ENCODE results near the gene ZNF22.

Gene ZNF22

DNA sequence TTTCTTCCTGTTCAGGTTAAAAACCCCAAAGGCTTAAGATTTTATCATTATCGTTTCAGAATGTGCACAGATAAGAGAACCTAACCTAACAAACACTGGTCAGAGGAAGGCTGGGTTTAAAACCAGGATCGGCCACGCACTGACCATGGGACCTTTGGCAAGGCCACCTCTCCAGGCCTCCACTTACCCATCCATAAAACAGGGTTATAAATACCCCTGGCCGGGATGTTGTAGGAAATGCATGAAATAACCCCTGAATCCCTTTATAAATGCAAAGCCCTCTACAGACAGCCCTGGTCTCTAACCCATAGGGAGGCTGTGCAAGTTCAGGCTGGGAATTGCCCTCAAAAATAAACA, 22.5 kb upstream of the ZNF22 start:
- no peak for ATAC-seq (ENCODE audit: low read depth)
- H3K27ac Mint-ChIP-seq = no peak overlapping the region
- H3K4me3 Mint-ChIP-seq = no peak overlapping the region
- H3K36me3 Mint-ChIP-seq = no peaks in the 10 kb centered on the region
- H3K9me3 Mint-ChIP-seq = no peaks in the 10 kb centered on the region
- H3K4me1 Mint-ChIP-seq = peaks cover 7% of the 10 kb centered on the region
- H3K27me3 Mint-ChIP-seq = peaks cover 5% of the 10 kb centered on the region
- no peak for DNase-seq (ENCODE audit: low spot score in 2 of 2)

DNA sequence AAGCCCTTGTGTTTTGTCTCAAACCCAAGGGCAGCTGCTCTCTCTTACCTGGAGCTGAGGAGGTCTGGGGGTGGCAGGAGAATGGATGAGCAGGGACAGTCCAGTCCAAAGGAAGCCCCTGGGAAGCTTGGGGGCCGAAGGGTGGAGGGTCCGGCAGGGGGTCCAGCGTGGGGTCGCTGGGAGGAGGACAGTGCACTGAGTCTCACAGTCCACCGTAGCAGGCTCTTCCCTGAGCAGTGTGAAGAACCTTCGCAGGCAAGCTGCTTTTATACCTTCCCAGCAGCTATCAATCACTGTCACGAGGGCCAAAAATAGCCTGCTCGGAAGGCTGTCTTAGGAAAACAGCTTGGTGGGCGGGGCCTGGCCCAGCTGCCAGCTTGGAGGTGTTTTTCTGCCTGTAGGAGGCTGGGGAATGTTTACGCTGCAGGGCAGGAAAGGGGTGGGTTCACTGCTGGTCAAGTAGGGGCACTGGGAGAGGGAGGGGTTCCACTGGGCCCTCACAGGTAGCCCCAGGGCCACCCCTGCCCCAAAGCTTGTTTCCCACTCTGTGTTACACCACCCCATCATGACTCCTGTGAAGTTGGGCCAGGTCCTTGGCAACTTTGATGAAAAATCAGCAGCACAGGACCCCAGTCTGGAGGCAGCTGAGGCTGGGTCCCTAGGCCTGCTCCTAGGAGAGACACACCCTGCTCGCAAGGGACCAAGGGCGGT, 22.0 kb upstream of the ZNF22 start, which contains the start of gene DEPP1:
Gene DEPP1, minus strand, starts transcription at position 240 of the 711 bp plus-strand sequence. CDS start 779 bp downstream, outside the sequence.
- Mint-ChIP-seq H3K4me1 (peaks cover 2% of the 10 kb centered on the region), H3K36me3 (no peaks in the 10 kb centered on the region), H3K27me3 (peaks cover 5% of the 10 kb centered on the region), H3K4me3 (no peak within 1 kb of the TSS), H3K27ac (no peak within 1 kb of the TSS), H3K9me3 (no peaks in the 10 kb centered on the region)
- no peak for ATAC-seq (ENCODE audit: low read depth)
- DNase-seq (ENCODE audit: low spot score in 2 of 2) = no peak

DNA sequence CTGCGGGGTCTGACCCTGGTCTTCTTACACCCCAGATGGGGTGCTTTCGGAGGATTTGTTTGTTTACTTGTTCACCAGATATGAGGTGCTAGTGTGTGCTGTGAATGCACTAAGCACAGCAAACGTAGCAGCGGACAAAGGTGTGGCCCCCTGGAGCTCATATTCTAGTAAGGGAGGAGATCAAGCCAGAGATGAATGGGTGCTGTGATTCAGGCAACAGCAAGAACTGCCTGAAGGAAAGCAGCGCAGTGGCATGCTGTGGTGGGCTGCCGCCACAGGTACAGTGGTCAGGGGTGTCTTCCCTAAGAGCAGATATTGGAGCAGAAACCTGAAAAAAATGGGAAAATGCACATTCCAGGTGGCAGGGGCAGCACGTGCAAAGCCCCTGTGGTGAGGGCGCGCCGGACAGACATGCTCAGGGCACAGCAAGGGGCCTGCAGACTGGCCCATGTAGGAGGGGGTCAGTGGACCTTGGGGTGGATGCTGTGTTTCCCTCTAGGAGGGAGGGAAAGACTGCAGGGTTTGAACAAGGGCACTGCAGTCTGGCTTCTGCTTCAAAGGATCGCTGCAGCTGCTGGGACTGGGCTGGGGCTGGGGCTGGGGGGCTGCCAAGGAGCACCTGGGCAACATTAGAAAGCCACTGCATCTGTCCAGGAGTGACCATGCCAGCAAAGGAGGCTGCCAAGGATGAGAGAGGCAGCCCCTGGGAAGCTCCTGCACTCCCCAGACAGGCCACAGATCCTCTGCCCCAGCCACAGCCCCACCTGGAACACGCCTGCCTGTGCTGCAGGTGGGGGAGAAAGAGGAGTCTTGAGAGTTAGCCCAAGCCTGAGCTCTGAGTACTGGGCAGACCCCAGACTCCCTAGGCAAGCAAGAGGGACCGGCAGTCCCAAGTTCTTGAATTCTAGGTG, 21.2 kb upstream of the ZNF22 start:
- Mint-ChIP-seq H3K4me1 (no peaks in the 10 kb centered on the region), H3K4me3 (no peak overlapping the region), H3K27me3 (peaks cover 5% of the 10 kb centered on the region), H3K9me3 (no peaks in the 10 kb centered on the region), H3K36me3 (no peaks in the 10 kb centered on the region), H3K27ac (no peak overlapping the region)
- ATAC-seq (ENCODE audit: low read depth) (no peak), DNase-seq (ENCODE audit: low spot score in 2 of 2) (no peak)

- ATAC-seq (ENCODE audit: low read depth) (no peak), DNase-seq (ENCODE audit: low spot score in 2 of 2) (no peak)
- Mint-ChIP-seq H3K4me1 (no peaks in the 10 kb centered on the region), H3K36me3 (no peaks in the 10 kb centered on the region), H3K27ac (no peak overlapping the region), H3K9me3 (no peaks in the 10 kb centered on the region), H3K4me3 (no peak overlapping the region), H3K27me3 (peaks cover 5% of the 10 kb centered on the region)
These were observed 20.2 kb upstream of the ZNF22 start for GRCh38 chr10:44980309-44981171.

DNA sequence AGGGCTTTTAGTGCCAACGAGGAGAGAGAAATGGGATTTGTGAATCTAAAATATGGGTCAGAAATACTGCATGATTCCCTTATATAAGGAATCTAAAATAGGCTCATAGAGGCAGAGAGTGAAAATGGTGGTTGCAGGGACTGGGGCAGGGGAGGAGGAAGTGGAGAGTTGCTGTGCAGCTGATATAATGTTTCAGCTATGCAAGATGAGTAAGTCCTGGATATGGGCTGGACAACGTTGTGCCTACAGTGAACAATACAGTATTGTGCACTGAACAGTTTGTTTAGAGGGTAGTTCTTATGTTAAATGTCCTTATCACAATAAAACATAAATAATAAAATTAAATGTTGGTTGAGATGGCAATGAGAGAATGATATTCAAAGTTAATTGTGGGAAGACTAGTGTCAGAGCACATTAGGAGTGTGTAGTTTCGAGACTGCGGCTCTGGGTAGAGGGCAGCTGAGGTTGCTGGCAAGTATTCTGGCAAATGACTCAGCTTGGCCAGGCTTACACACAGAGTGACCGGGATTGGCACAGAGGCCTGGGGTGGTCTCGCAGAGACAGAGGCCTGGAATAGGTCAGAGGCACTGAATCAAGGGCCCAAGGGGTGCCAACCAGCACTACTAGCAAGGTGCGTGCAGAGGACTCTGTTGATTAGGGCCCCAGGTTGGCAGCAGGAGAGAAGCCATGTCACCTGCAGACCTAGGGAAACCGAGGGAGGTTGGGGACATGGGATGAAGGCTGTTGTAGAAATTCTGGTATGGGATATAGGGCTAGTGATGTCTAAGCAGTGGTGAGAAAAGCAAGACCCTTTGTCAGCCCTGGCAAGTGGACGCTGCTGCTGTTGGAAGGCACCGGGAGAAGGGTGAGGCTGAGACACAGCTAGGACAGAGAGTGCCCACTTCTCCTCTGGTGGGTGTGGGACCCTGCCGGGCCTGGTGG, 19.3 kb upstream of the ZNF22 start:
- Mint-ChIP-seq H3K27me3 (peaks cover 5% of the 10 kb centered on the region), H3K4me1 (no peaks in the 10 kb centered on the region), H3K4me3 (no peak overlapping the region), H3K9me3 (no peaks in the 10 kb centered on the region), H3K27ac (no peak overlapping the region), H3K36me3 (no peaks in the 10 kb centered on the region)
- no peak for ATAC-seq (ENCODE audit: low read depth)
- DNase-seq (ENCODE audit: low spot score in 2 of 2) = no peak

DNA sequence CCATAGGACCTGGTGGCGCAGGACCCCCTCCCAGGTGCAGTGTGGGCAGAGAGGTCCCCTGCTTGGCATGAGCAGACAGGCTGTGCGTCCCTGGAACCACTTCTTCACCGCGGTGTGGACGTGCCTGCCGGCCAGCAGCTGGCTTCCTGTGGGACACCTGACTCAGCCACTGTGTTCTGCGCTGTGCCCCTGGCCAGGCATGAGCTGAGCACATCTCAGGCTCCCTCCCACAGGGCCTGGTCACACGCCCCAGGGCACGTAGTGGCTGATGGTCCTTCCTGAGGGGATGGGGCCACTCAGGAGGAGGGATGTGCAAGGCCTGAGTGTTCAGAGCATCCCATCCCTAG, 18.6 kb upstream of the ZNF22 start:
- Mint-ChIP-seq H3K27me3 (peaks cover 3% of the 10 kb centered on the region), H3K27ac (no peak overlapping the region), H3K4me3 (no peak overlapping the region), H3K4me1 (no peaks in the 10 kb centered on the region), H3K9me3 (no peaks in the 10 kb centered on the region), H3K36me3 (no peaks in the 10 kb centered on the region)
- no peak for ATAC-seq (ENCODE audit: low read depth)
- DNase-seq (ENCODE audit: low spot score in 2 of 2) = no peak

- Mint-ChIP-seq H3K36me3 (no peaks in the 10 kb centered on the region), H3K4me3 (no peak overlapping the region)
- ATAC-seq (ENCODE audit: low read depth) = no peak
These were observed 18.2 kb upstream of the ZNF22 start for GRCh38 chr10:44982496-44982895.

DNA sequence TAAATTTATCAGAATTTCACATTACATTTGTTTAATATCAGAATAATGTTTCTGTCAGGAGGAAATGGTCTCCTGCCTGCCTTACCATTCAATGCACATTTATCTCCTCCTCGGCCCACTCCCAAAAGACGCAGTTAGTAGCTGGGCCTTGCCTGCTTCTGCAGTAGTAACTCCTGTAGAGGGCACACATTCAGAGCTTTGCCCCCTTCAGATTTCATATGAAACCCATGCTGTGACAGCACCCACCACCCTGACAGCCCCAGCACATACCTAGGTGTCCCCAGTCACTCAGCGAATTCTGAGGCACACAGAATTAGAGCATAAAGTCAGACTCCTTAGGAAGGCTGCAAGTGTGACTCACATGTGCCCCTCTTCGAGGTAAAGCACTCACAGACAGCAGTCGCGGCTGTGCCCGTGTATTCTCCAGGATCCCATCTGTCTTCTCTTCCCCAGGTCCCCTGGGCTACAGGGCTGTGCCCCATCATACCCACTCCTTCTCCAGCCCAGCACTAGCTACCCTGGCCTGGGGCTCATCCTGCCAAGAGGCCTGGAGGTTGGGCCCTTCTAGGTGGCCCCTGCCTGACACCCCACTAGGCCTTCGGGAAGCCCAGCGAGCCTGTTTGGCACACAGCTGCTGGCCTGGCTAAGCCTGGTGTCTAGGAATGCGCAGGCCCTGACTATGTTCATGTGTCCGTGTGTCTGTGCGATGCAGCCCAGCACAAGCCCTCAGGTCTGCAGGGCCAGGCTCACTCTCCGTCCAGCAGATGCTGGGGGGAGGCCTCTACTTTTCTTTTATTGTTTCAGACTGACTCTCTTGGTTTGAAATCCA, 17.4 kb upstream of the ZNF22 start:
- Mint-ChIP-seq H3K36me3 (no peaks in the 10 kb centered on the region), H3K4me3 (no peak overlapping the region), H3K27ac (no peak overlapping the region), H3K27me3 (peaks cover 2% of the 10 kb centered on the region), H3K9me3 (no peaks in the 10 kb centered on the region), H3K4me1 (no peaks in the 10 kb centered on the region)
- ATAC-seq (ENCODE audit: low read depth) (no peak), DNase-seq (ENCODE audit: low spot score in 2 of 2) (no peak)

More at GRCh38 chr10:44982496-44982895, 18.2 kb upstream of the ZNF22 start:
- Mint-ChIP-seq H3K9me3 (no peaks in the 10 kb centered on the region), H3K27ac (no peak overlapping the region), H3K4me1 (no peaks in the 10 kb centered on the region), H3K27me3 (peaks cover 2% of the 10 kb centered on the region)
- no peak for DNase-seq (ENCODE audit: low spot score in 2 of 2)

- Mint-ChIP-seq H3K4me1 (no peaks in the 10 kb centered on the region), H3K9me3 (no peaks in the 10 kb centered on the region), H3K36me3 (no peaks in the 10 kb centered on the region), H3K27me3 (peaks cover 2% of the 10 kb centered on the region), H3K4me3 (no peak overlapping the region), H3K27ac (no peak overlapping the region)
- DNase-seq (ENCODE audit: low spot score in 2 of 2) (no peak), ATAC-seq (ENCODE audit: low read depth) (no peak)
These were observed 16.8 kb upstream of the ZNF22 start for GRCh38 chr10:44983895-44984278.

- Mint-ChIP-seq H3K4me3 (no peak overlapping the region), H3K36me3 (no peaks in the 10 kb centered on the region), H3K27ac (no peak overlapping the region)
These were observed 16.0 kb upstream of the ZNF22 start for GRCh38 chr10:44984671-44985101.

DNA sequence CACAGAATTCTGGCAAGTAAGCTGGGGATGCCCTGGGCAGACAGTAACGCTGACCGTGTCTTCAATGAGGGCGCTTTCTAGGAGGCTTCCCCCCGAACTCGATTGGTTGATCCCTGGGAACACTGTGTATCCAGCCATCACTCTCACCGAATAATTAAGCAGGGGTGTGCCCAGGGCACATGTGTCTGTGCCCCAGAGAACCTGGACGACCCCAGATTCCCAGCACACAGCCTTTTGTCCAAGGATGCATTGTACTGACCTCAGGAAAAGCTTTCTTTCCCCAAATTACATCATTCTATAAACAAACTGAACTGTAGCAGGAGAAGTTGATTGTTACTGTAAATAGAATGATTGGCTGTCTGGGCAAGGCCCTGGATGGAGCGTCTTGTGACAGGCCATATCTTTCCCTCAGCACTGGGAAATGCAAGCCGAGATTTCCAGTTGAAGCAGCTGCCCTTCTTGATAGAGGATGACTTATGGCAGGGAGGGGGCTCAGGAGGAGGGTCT, 15.5 kb upstream of the ZNF22 start:
- ATAC-seq (ENCODE audit: low read depth) = no peak
- H3K36me3 Mint-ChIP-seq = no peaks in the 10 kb centered on the region
- no peaks in the 10 kb centered on the region for H3K4me1 Mint-ChIP-seq
- H3K9me3 Mint-ChIP-seq = no peaks in the 10 kb centered on the region
- H3K27ac Mint-ChIP-seq = no peak overlapping the region
- H3K27me3 Mint-ChIP-seq = peaks cover 5% of the 10 kb centered on the region
- no peak overlapping the region for H3K4me3 Mint-ChIP-seq
- no peak for DNase-seq (ENCODE audit: low spot score in 2 of 2)

More at GRCh38 chr10:44984671-44985101, 16.0 kb upstream of the ZNF22 start:
- H3K4me1 Mint-ChIP-seq = no peaks in the 10 kb centered on the region
- H3K27me3 Mint-ChIP-seq = peaks cover 4% of the 10 kb centered on the region
- ATAC-seq (ENCODE audit: low read depth) (no peak), DNase-seq (ENCODE audit: low spot score in 2 of 2) (no peak)
- no peaks in the 10 kb centered on the region for H3K9me3 Mint-ChIP-seq

DNA sequence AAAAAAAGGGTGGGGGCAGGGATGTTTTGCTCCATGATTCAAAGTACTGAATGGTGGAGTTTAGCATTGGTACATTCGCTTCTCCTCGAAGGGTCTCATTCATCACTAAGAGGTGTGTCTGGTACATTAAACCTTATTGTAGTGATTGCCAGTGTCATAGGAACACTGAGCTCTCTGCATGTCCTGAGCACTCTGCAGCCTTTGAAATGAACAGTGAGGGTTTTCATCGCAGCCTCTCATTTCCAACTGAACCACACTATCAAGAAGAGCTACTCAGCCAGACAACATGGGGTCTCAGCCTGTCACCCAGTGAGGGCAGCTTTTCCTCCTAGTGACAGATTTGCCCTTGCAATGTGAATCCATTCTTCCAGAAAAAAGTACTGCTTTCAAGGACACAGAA, 14.5 kb upstream of the ZNF22 start:
- Mint-ChIP-seq H3K36me3 (no peaks in the 10 kb centered on the region), H3K27ac (no peak overlapping the region), H3K27me3 (peaks cover 3% of the 10 kb centered on the region), H3K4me1 (no peaks in the 10 kb centered on the region), H3K9me3 (no peaks in the 10 kb centered on the region), H3K4me3 (no peak overlapping the region)
- ATAC-seq (ENCODE audit: low read depth) = no peak
- DNase-seq (ENCODE audit: low spot score in 2 of 2) = no peak
